H1 (cell line): ENCODE results near the gene SPOCK1. TPM values are rescaled to one million over a fixed set of nuclear protein-coding genes. Genes with fewer than 3 reads are reported as not detected.

Source experiments
- CTCF ChIA-PET: fragments of 300-600 bp; sonication (Branson Sonifier 250); formaldehyde crosslinking; loops from one replicate; lab custom pipeline; 2021; ENCODE audit not compliant: partially characterized antibody; lab: Charles Lee
- POLR2A ChIA-PET: fragments of 300-600 bp; sonication (Branson Sonifier 250); formaldehyde crosslinking; loops from one replicate; lab custom pipeline; 2021; ENCODE audit warnings: inconsistent platforms; ENCODE audit not compliant: partially characterized antibody; lab: Charles Lee
- DNase-seq, 2 experiments: peaks; one replicate each; pipeline versions ENCODE4 v3.0.0 to v3.0.0-alpha.2; 2010 to 2022; ENCODE audit warnings: low spot score in 2 of 2, low read depth in 1 of 2, mixed read lengths in 1 of 2
- FAIRE-seq: peaks from 2 replicates; lab custom pipeline; 2011; peaks lifted over from hg19 to GRCh38; lab: Jason Lieb, UNC
- H2AFZ ChIP-seq: 2 replicates; pipeline ENCODE4 v1.8.1; 2012; ENCODE audit warnings: low read length, inconsistent platforms
- H2AK5ac ChIP-seq: 2 replicates; pipeline ENCODE4 v1.6.1; 2013; ENCODE audit warnings: low read depth, low read length
- H2BK120ac ChIP-seq: replicated peaks from 2 replicates; pipeline ENCODE3; 2013; ENCODE audit warnings: low read depth, low read length, inconsistent platforms
- H2BK12ac ChIP-seq: 2 replicates; pipeline ENCODE4 v1.6.1; 2013; ENCODE audit warnings: low read depth, low read length
- H2BK15ac ChIP-seq: 2 replicates; pipeline ENCODE4 v1.6.1; 2013; ENCODE audit warnings: low read length
- H2BK20ac ChIP-seq: 2 replicates; pipeline ENCODE4 v1.6.1; 2013; ENCODE audit warnings: low read length
- H2BK5ac ChIP-seq: 2 replicates; pipeline ENCODE4 v1.6.1; 2013; ENCODE audit warnings: low read depth, low read length
- H3K14ac ChIP-seq: 2 replicates; pipeline ENCODE4 v1.6.1; 2013; ENCODE audit warnings: inconsistent platforms; ENCODE audit not compliant: insufficient read length
- H3K18ac ChIP-seq: 2 replicates; pipeline ENCODE4 v1.6.1; 2013; ENCODE audit warnings: low read length; ENCODE audit errors: extremely low read depth
- H3K23ac ChIP-seq: 2 replicates; pipeline ENCODE4 v1.6.1; 2013; ENCODE audit warnings: inconsistent platforms; ENCODE audit not compliant: insufficient read length
- H3K23me2 ChIP-seq: 2 replicates; pipeline ENCODE4 v1.6.1; 2013; ENCODE audit warnings: low read depth, low read length
- H3K27ac ChIP-seq: 2 replicates; pipeline ENCODE4 v1.6.1; 2011; ENCODE audit warnings: low read depth, low read length, inconsistent platforms
- H3K27me3 ChIP-seq, 4 experiments: replicated peaks in 1 of 4; 1 replicate in 1 of 4; 2 replicates in 3 of 4; pipeline versions ENCODE4 v1.6.1 to v1.8.1; 2011 to 2013; ENCODE audit warnings: low read length in 3 of 4, mild to moderate bottlenecking in 3 of 4, inconsistent platforms in 2 of 4, mixed read lengths in 2 of 4, moderate library complexity in 1 of 4; ENCODE audit not compliant: control insufficient read depth in 3 of 4, insufficient read depth in 3 of 4; ENCODE audit errors: extremely low read depth in 1 of 4
- H3K36me3 ChIP-seq, 4 experiments: 2 replicates each; pipeline versions ENCODE4 v1.6.1 to v1.8.1; 2011 to 2013; ENCODE audit warnings: mild to moderate bottlenecking in 4 of 4, low read length in 3 of 4, moderate library complexity in 2 of 4, control low read depth in 1 of 4, inconsistent platforms in 1 of 4; ENCODE audit not compliant: insufficient read depth in 4 of 4, control insufficient read depth in 2 of 4
- H3K4ac ChIP-seq: replicated peaks from 2 replicates; pipeline ENCODE3; 2013; ENCODE audit warnings: low read length, low read depth, mixed read lengths, inconsistent platforms; ENCODE audit not compliant: insufficient read length
- H3K4me1 ChIP-seq, 4 experiments: replicated peaks in 1 of 4; 1 replicate in 1 of 4; 2 replicates in 3 of 4; pipeline versions ENCODE4 v1.6.1 to v1.8.1; 2011 to 2013; ENCODE audit warnings: low read length in 3 of 4, inconsistent platforms in 2 of 4, mixed read lengths in 1 of 4; ENCODE audit not compliant: insufficient read depth in 4 of 4, control insufficient read depth in 3 of 4
- H3K4me2 ChIP-seq, 2 experiments: 2 replicates each; pipeline versions ENCODE4 v1.6.1 to v1.8.1; 2011 to 2013; ENCODE audit warnings: low read depth in 2 of 2, low read length in 2 of 2, control low read depth in 1 of 2, inconsistent platforms in 1 of 2, mild to moderate bottlenecking in 1 of 2; ENCODE audit not compliant: insufficient read depth in 1 of 2
- H3K4me3 ChIP-seq, 4 experiments: fragments of 200-600, 300-600 bp in 1 of 4; sonication (generic), shearing (Covaris generic), sonication (Bioruptor Twin) in 1 of 4; 2 replicates each; pipeline versions ENCODE4 v1.5.1 to v1.8.1; 2011 to 2016; ENCODE audit warnings: low read length in 4 of 4, low read depth in 3 of 4, control low read depth in 2 of 4, inconsistent platforms in 2 of 4, mild to moderate bottlenecking in 2 of 4, mixed read lengths in 1 of 4, moderate library complexity in 1 of 4; ENCODE audit not compliant: insufficient read depth in 2 of 4; ENCODE audit errors: extremely low read depth in 1 of 4
- H3K56ac ChIP-seq: replicated peaks from 2 replicates; pipeline ENCODE3; 2013; ENCODE audit warnings: low read depth, mild to moderate bottlenecking, mixed read lengths, low read length, inconsistent platforms; ENCODE audit not compliant: insufficient read length
- H3K79me1 ChIP-seq: 2 replicates; pipeline ENCODE4 v1.6.1; 2013; ENCODE audit warnings: low read depth, low read length, control low read depth
- H3K79me2 ChIP-seq, 2 experiments: 2 replicates each; pipeline versions ENCODE4 v1.6.1 to v1.8.1; 2012 to 2013; ENCODE audit warnings: low read length in 2 of 2, mild to moderate bottlenecking in 2 of 2, inconsistent platforms in 1 of 2; ENCODE audit not compliant: insufficient read depth in 2 of 2, control insufficient read depth in 1 of 2
- H3K9ac ChIP-seq, 4 experiments: replicated peaks in 1 of 4; 1 replicate in 1 of 4; 2 replicates in 3 of 4; pipeline versions ENCODE4 v1.6.1 to v1.8.1; 2011 to 2013; ENCODE audit warnings: low read depth in 3 of 4, low read length in 3 of 4, control low read depth in 2 of 4, mild to moderate bottlenecking in 2 of 4, moderate library complexity in 2 of 4, inconsistent platforms in 1 of 4; ENCODE audit errors: extremely low read depth in 1 of 4
- H3K9me3 ChIP-seq, 2 experiments: 2 replicates each; pipeline versions ENCODE4 v1.6.1 to v1.8.1; 2012 to 2013; ENCODE audit warnings: mild to moderate bottlenecking in 2 of 2, moderate library complexity in 2 of 2, control low read depth in 1 of 2, inconsistent platforms in 1 of 2, low read depth in 1 of 2, low read length in 1 of 2, mixed read lengths in 1 of 2; ENCODE audit not compliant: insufficient read depth in 2 of 2
- H4K20me1 ChIP-seq, 2 experiments: replicated peaks in 1 of 2; 2 replicates each; pipeline versions ENCODE3 to v1.8.1; 2011 to 2013; ENCODE audit warnings: inconsistent platforms in 2 of 2, low read length in 2 of 2, mild to moderate bottlenecking in 1 of 2; ENCODE audit not compliant: insufficient read depth in 2 of 2, control insufficient read depth in 1 of 2
- H4K5ac ChIP-seq: 2 replicates; pipeline ENCODE4 v1.6.1; 2013; ENCODE audit warnings: low read length, low read depth, mixed read lengths, inconsistent platforms; ENCODE audit not compliant: insufficient read length
- H4K8ac ChIP-seq: 2 replicates; pipeline ENCODE4 v1.8.0; 2013; ENCODE audit warnings: mild to moderate bottlenecking, moderate library complexity, low read length, inconsistent platforms; ENCODE audit not compliant: insufficient read depth; ENCODE audit errors: extremely low read depth
- H4K91ac ChIP-seq: replicated peaks from 2 replicates; pipeline ENCODE3; 2013; ENCODE audit warnings: low read length, mixed read lengths, inconsistent platforms; ENCODE audit not compliant: insufficient read length
- EP300 ChIP-seq, 2 experiments: IDR thresholded peaks; 1 replicate in 1 of 2; 2 replicates in 1 of 2; pipeline ENCODE4 v1.6.1; 2011 to 2012; ENCODE audit warnings: low read depth in 2 of 2, low read length in 2 of 2, mild to moderate bottlenecking in 2 of 2, borderline replicate concordance in 1 of 2, inconsistent platforms in 1 of 2, moderate library complexity in 1 of 2
- JUN ChIP-seq: IDR thresholded peaks from 2 replicates; pipeline ENCODE4 v1.6.1; 2011; ENCODE audit warnings: low read depth, mild to moderate bottlenecking, improper control_type of control experiment, low read length
- PHF8 ChIP-seq: fragments of 200-600 bp; sonication (generic); conservative IDR thresholded peaks from 2 replicates; pipeline ENCODE4 v1.7.1; 2012; ENCODE audit warnings: low read depth, mild to moderate bottlenecking, inconsistent platforms, low read length, moderate library complexity
- SIX5 ChIP-seq: IDR thresholded peaks from 2 replicates; pipeline ENCODE4 v1.6.1; 2011; ENCODE audit warnings: mild to moderate bottlenecking, low read depth, low read length
- SP1 ChIP-seq: IDR thresholded peaks from 2 replicates; pipeline ENCODE4 v1.6.1; 2011; ENCODE audit warnings: low read depth, low read length
- TAF7 ChIP-seq: optimal IDR thresholded peaks from 2 replicates; pipeline ENCODE3; 2011; ENCODE audit warnings: low read depth, mild to moderate bottlenecking, inconsistent platforms, low read length, moderate library complexity, borderline replicate concordance
- TBP ChIP-seq: IDR thresholded peaks from 2 replicates; pipeline ENCODE4 v1.6.1; 2011; ENCODE audit warnings: low read depth, low read length, improper control_type of control experiment
- WGBS, 2 experiments: shearing (Covaris generic) in 1 of 2; methylation state at CpG; one replicate each; pipeline versions ENCODE4 v1.1.6 to v1.1.7; 2013 to 2015; ENCODE audit warnings: low lambda C conversion rate in 2 of 2, mixed read lengths in 2 of 2, inconsistent platforms in 1 of 2, low coverage in 1 of 2, missing lambda C conversion rate in 1 of 2; ENCODE audit not compliant: insufficient replicate concordance in 2 of 2, insufficient coverage in 1 of 2, insufficient read length in 1 of 2; ENCODE audit errors: extremely low coverage in 1 of 2, missing lambda C conversion rate in 1 of 2; 5-methylcytosine and 5-hydroxymethylcytosine counted together
- polyA plus RNA-seq, 7 experiments: library from polyadenylated mRNA; depleted of rRNA in 3 of 7; stranded (reverse) in 5 of 7; unstranded in 2 of 7; fragments of >200 nt in 5 of 7; fragments of 200-250 nt in 2 of 7; gene quantifications; 1 replicate in 5 of 7; 2 replicates in 1 of 7; 4 replicates in 1 of 7; pipeline versions ENCODE4 v1.2.1 to v1.2.3, GENCODE V29; 2011 to 2013; ENCODE audit warnings: missing spikeins in 2 of 7, mixed read lengths in 2 of 7
- total RNA-seq: library from RNA; stranded (reverse); fragmentation: NEBNext Ultra II Directional; extraction: Animal tissue kit (Norgen Biotek cat#: 25700); gene quantifications from 2 replicates; pipeline ENCODE4 v1.2.1, GENCODE V29; 2021

Gene SPOCK1
- total and polyA plus RNA-seq, 2 of the 8 experiments (the other 6 are each of a cell fraction or from before 2014, with no cell fraction given) = 6.9 to 18.1 TPM

- TF ChIP-seq EP300 (IDR thresholded peaks at IDR 0.05; ENCODE audit: borderline replicate concordance in 1 of 2, low read depth in 2 of 2, low read length in 2 of 2) = no peak
- no peak for TF ChIP-seq JUN
- no peak for TF ChIP-seq TAF7
- no peak for TF ChIP-seq SP1
- TF ChIP-seq SIX5 = no peak
- no peak for TF ChIP-seq PHF8
- TF ChIP-seq TBP = no peak
- DNase-seq = no peak
- no peak overlapping the region for H3K18ac ChIP-seq
- H2BK20ac ChIP-seq = no peak overlapping the region
- no peak overlapping the region for H2BK12ac ChIP-seq
- H3K9ac ChIP-seq = no peak overlapping the region
- FAIRE-seq = no peak
- no peak overlapping the region for H3K4me3 ChIP-seq
- H3K27ac ChIP-seq = no peak overlapping the region
- no peak overlapping the region for H4K5ac ChIP-seq
- POLR2A ChIA-PET = no interaction called here
- no peak overlapping the region for H2BK5ac ChIP-seq
- WGBS, 2 experiments = 87% methylated on average over 2 of the region's 2 CpGs; no CpG with 5 or more reads in 1 of the 2 experiments
- H2BK15ac ChIP-seq = no peak overlapping the region
- H3K9me3 ChIP-seq = 0 out of 4 replicates have a peak, but pooled peaks cover 0 to 5% of the 10 kb centered on the region in 2 experiments
- no peak overlapping the region for H3K56ac ChIP-seq
- no peak overlapping the region for H4K8ac ChIP-seq
- H3K79me1 ChIP-seq = no peaks in the 10 kb centered on the region
- no peaks in the 10 kb centered on the region for H3K23me2 ChIP-seq
- H2AK5ac ChIP-seq = no peak overlapping the region
- no peak overlapping the region for H3K4me2 ChIP-seq
- H3K36me3 ChIP-seq = no peaks in the 10 kb centered on the region
- no peak overlapping the region for H3K14ac ChIP-seq
- no peaks in the 10 kb centered on the region for H3K4me1 ChIP-seq
- no peak overlapping the region for H2BK120ac ChIP-seq
- no peak overlapping the region for H2AFZ ChIP-seq
- no peak overlapping the region for H3K23ac ChIP-seq
- H4K20me1 ChIP-seq = no peaks in the 10 kb centered on the region
- no peaks in the 10 kb centered on the region for H3K27me3 ChIP-seq
- CTCF ChIA-PET = interaction anchor here (0.8 to 1.8 kb wide), 5 partner anchors 10 to 161 kb away, joined by 3 to 5 read pairs (median 4); no protein-coding TSS in a partner anchor
- H4K91ac ChIP-seq = no peak overlapping the region
- no peaks in the 10 kb centered on the region for H3K79me2 ChIP-seq
- no peak overlapping the region for H3K4ac ChIP-seq
Measured at GRCh38 chr5:137236252-137236651, 262.9 kb downstream of the SPOCK1 start.
